Measurements from ENCODE around the gene C2CD3.

C2CD3 gene, protein sequence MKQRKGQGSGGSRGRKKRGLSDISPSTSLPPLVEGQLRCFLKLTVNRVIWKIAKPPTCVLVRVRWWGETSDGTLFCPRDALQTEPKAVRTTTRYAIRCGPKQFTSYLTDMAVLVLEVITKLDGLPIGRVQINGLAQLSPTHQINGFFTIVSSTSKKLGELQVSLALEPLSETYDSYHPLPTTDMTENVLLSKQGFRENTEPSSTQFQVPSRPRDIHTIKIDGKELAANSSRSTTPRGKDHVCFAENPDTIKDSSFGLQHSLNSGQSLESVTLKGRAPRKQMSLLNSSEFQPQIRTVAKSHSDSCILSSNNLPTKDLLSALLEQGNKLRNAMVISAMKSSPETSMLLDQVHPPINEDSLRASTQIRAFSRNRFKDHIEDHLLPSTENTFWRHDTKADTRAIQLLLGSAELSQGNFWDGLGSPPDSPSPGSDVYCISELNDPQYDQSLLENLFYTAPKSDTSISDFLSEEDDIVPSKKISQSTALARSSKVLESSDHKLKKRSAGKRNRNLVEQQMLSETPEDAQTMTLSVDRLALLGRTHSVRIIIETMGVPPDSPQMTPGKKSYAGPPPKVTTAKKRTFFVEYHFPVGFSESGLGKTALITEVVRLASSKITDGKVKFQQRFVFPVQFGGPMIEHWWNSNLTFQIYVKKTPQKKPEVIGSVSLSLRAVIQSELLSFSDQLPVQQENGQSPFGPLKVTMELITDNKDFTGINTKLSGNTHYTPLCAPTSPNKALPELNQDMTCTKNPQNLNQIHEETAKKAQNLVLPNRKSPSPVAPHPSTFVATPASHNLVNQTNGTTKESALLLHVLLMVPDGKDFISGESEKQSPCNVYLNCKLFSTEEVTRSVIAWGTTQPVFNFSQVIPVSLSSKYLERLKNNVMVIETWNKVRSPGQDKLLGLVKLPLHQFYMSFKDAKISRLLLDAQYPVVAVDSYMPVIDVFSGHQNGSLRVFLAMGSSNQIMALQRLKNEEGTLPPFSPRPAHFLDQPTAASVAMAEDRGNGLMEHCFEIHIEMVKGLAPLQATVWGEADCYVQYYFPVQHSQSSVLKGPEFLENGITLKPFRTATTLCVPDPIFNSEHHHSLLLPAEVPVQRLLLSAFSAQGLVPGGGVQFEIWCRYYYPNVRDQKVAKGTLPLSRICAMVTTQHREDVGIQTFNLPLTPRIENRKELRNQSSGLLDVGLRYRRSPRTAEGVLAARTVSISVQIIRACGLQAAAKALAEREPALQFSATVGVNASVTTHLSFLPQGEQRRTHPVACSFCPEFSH (N-terminal part only)

DNA sequence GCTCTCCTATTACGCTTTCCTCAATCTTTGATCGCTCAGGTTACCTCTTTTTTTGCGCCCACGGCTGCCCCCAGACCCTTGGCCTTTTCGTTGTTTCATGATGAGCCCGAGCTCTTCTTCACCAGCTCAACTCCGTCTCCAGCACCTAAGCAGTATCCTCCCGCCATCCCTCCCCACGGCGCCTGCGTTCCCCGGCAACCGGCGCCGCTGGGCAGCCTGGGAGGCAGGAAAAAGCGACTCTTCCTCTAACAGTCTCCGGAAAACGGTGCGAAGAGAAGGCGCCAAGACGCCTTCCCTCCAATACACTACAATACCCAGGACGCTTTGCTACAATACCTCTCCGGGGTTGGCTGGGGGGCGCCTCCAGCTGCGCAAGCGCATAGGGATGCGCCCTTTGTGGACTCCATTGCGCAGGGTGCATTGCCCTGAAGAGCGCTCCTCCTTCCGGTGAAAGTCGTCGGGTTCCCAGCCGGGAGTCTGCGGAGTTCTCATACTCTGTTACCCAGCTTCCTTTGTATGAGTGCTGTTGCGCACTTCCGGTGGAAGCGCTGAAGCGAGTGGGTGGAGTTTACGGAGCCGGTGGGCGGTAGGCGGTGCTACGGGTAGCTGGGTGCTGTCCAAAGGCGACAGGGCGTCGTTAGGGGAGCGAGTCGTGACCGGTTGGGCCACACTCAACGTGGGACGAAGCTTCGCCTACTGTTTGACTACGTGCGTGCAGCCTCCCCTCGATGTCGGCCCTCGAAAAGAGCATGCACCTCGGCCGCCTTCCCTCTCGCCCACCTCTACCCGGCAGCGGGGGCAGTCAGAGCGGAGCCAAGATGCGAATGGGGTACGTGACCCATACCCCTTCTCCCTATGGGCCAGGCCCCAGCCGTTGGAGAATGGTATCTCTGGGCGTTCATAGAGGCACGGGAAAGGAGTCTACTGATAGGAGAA lies at the start of gene C2CD3, which contains the start of gene PPME1:
TSS of gene C2CD3 (minus strand) at position 309 of the 936 bp plus-strand sequence. CDS start at position 99, 210 bp downstream.
TSS of gene PPME1 (plus strand) at position 596 of the 936 bp plus-strand sequence. CDS start at position 729, 133 bp downstream.
- DNase-seq = peak; percentile 98

DNA sequence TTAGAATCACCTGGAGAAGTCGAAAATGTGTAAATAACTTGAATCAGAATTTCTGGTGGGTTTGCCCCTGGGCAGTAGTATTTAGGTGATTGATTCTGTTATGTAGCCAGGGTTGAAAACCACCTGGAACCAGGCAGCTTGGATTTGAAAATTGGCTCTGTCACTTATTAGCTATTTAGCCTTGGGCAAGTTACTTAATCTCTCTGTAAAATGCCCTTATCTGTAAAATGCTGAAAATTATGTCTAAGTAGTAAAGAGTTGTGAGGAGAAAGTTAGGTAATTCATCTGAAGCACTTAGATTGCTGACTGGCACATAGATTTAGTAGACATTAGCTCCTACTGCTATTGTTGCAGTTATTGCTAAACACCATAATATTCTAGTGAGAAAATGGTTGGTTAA lies 49.6 kb upstream of the C2CD3 start:
- no peak for DNase-seq

DNA sequence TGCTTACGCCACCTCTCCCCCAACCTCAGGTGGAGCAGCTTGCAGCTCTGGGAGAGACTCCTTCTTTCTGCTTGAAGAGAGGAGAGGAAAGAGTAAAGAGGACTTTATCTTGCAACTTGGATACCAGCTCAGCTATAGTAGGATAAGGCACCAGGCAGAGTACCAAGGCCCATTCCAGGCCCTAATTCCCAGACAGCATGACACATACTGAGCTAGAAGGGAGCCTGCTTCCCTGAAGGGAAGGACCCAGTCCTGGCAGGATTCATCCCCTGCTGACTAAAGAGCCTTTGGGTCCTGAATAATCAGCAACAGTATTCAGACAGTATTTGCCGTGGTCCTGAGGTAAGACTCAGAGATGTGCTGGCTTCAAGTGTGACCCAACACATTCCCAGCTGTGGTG lies 41.7 kb upstream of the C2CD3 start:
- no peak for DNase-seq

DNA sequence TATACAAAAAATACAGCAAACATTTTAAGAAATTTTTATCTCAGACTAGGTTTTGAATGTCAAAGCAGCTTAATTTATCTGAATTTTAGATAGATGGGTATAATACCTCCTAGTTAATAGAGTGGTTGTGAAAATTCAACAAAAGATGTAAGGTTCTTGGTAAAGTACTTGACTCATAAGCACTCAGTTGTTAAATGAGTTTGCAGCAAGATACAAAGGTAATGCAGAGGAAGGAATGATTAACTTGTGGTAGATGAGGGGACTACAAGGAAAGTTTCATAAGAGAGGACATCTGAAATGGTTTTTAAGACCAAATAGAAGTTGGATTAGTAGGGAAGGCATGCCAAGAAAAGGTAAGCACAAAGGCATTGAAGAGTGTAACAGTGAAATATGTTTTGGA lies 37.7 kb upstream of the C2CD3 start:
- DNase-seq = no peak

DNA sequence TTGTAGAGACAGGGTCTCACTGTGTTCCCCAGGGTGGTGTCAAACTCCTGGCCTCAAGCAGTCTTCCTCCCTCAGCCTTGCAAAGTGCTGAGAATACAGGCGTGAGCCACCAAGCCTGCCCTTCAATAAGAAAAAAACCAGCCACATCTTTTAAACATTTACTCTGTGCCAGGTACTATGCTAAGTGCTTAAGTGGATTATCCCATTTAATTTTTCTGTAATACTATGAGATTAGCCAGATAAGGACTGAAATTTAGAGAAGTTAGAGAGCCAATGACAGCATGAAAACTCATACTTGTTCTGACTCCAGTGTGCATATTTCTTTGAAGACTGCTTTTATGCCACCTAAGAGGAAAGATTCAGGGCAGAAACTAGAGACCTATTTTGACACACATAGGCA lies 35.9 kb upstream of the C2CD3 start:
- no peak for DNase-seq

DNA sequence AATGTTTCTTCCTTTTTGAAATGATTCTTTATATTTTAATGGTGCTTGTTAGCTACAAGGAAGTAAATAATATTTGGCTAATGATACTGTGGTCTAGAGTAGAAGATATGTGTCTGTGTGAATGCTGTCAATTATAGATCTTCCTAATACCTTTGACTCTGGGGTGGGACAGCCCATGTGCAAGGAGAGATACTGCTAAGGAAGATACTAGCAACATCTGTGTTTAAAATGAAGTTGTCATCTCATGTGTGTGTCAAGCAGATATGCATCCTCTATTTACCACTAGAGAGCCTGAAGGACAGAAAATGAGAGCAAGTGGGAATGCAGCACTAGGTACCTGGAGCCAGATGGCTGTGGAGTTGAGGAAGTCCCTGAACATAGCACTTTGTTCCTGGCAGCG lies 34.4 kb upstream of the C2CD3 start:
- DNase-seq = no peak

DNA sequence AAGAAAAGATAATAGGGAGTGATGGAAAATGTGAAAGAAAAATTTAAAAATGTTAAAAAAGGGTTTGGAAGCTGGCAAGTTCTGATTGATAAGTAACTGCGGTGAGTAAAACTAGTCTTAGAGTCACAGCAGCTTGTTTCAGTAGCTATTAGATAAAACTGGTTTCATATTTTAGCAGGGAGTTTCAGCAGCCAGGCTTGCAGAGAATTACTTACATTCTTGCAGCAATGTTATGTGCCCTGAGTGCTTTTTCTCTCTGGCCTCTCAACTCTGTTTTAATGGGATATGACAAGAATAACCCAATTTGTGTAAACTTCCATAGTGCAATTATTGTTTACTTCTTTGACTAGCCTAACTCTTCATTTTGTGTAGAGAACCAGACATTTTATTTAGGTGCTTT lies 33.9 kb upstream of the C2CD3 start:
- DNase-seq = no peak

DNA sequence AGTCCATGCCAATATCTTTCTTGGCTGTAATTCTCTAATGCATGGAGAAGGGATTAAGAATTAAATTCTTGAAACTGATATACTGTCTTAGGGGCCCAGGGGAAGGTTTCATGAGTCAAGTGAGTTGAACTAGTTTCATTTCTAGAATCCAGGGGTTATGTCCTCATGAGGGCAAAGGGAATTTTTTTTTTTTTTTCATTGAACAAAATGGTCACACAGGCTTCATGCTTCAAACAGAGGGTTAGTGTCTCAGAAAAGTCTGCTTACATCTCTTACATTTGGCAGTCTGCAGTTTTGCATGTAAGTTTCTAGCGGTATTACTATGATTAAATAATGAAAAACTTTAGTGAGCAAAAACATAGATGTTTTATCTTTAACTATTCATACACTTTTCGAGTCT lies 33.2 kb upstream of the C2CD3 start:
- DNase-seq = no peak

DNA sequence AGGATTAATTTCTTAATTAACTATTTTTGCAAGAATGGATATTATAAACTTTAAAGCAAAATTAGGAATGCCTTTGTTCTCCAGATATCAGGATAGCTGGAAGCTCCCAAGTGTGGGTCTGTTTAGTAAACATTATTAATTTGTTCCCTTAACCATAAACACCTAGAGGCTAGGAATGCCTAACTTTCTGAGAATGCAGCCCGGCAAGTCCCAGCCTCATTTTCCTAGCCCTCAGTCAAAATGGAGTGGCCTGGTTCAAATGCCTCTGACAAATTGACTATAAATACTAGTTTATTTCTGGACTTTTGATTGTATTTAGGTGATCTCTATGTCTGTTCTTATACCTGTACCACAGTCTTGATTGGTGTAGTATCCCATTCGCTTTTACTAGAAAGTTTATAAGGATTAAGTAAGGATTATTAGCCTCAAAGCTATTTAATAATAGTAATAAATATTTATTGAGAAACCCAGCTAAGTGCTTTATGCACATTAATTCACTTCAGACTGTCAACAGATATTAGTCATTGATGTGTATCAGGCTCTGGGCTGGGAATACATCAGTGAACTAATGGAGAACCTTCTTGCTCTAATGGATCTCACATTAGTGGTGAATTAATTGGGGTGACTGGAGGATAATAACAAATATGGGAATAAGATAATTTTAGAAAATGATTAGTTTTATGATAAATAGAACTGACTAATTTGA lies 26.1 kb upstream of the C2CD3 start:
- no peak for DNase-seq

DNA sequence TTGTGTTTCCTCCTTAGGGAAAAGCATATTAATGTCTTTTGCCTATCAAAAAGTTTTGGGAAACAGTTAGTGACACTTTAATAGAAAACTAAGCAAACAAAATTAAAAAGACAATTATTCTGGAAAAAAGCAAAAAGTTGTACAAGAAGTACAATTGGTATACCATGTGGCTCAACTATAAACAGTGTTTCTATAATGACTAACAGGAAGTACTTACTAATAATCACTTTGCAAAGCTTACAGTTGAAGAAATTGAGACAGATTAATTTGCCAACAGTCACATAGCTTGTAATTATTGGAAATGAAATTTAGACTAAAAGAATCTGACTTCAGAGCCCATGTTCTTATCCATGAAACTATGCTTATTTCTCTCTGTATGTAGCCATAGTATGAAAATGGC lies 25.0 kb upstream of the C2CD3 start:
- DNase-seq = no peak

DNA sequence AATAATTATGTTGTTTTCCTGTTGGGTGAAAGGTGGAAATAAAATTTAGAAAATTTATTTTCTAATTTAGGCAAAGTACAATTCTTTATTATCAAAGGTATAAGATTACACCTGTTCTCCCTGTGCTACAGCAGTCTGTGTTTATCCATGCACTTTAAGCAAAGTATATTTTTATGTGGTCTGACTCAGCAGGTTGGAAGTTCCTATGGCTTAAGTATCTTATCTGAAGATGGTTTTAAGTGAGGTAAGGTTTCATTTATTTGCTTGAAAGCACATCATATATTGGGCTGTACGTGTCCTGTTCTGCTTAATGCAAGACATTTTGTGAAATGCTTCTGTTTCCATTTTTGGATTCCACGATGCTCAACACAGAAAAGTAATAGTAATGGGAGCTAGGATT lies 14.9 kb upstream of the C2CD3 start:
- no peak for DNase-seq

DNA sequence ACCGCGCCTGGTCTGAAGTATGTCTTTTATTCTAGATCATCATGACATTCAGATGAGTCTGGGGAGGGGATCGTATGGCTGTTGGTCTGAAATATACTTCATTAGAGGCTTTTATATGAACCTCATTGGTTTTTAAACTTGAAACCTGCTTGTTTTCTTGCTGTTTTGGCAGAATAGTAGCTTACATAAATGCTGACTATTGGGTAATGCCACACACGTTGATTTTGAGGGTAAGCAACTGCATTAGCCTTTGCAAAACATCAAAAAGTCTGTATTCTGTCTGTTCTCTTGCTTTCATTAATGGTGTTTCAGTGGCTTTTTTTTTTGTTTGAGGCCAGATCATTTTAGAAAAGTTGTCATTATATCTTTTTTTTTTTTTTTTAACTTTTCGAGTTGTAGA lies 14.5 kb upstream of the C2CD3 start:
- DNase-seq = no peak

DNA sequence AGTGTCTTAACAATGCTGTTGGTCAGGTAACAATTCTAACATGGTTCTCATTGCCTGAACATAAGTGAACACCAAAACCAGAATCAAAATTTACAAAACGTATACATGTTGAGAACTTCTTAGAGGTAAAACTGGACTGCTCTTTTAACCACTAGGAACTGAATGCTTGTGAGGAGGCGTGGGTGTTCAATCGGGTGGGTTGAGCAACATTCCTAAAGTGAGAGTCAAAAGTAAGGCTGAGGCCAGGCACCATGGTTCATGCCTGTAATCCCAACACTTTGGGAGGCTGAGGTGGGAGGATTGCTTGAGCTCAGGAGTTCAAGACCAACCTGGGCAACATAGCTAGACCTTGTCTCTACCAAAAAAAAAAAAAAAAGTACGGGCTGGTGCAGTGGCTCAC lies 11.8 kb upstream of the C2CD3 start:
- no peak for DNase-seq

DNA sequence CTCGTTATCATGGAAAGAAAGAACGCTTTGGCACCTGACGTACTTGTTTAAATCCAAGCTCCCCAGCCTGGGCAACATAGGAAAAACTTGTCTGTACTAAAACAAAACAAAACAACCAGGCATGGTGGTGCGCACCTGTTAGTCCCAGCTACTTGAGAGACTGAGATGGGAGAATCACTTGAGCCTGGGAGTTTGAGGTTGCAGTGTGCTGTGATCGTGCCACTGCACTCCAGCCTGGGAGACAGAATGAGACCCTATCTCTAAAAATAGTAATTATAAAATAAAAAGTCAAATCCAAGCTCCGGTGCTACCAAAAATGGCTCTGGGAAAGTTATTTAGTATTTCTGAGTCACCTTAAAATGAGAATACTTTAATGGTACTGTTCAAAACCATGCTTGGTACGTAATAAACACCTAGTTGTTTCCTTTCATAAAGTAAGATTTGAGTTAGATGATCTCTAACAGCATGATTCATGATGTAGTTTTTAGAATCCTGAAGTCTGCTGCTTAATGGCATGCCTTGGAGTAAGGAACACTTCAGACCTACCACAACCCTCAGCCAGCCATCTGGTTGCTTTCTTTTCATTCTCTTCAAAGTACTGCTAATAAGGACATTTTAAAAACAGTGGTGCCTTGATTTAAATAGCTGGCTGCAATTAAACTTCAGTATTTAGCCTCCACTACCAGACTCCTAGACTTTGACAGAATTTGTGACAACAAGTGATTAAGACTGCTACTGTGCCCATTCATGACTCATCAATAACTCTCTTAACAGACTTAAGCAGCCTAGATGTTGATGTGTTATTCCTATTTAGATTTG lies 8.6 kb upstream of the C2CD3 start:
- DNase-seq = no peak

DNA sequence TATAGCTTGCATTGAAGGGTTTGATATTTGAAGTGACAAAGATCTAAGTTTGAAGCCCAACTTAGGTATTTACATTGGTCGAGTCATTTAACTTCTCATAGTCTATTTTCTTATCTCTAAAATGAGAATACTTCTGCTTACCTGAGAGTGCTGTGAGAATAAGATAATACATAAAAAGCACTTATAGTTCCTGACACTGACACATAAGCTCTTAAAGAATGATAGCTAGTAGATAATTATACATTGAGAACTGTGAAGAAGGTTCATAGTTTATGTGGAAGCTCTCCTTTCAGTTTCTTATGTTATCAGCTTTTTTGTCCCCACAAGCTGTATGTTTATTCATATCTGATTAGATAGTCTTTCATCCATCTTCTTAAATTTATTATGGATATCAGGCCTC lies 5.1 kb upstream of the C2CD3 start:
- DNase-seq = no peak

DNA sequence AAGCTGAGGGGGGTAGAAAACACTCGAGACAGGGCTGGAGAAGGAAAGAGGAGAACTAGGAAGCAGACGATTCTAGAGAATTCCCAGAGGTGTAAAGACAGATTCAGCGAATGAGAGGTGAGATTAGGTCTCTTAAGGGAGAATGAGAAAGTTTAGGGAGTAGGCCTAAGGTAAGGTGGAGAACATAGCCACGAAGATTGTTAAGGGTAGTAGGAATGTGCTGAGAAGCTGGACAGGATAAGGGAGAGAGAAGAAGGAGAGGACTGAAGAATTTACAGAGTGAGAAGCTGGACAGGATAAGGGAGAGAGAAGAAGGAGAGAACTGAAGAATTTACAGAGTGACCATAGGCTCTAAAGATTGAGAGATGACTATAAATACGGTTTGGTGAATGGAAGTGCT lies 1.2 kb upstream of the C2CD3 start:
- DNase-seq = no peak

DNA sequence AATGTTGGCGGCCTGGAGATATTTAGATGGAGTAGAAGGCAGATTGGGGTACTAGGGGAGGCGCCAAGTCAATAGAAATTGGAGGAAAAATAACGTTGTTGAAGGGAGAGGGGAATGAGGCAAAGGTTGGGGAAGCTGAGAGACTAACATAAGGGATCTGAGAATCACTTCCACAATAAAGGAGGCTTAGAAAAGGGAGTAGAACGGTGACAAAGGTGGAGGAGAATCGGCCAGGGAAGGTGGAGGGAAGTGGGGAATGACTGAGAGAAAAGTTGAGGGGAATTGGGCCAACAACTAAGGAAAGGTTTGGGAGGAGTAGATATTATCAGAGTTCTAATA lies 797 bp upstream of the C2CD3 start:
- no peak for DNase-seq

DNA sequence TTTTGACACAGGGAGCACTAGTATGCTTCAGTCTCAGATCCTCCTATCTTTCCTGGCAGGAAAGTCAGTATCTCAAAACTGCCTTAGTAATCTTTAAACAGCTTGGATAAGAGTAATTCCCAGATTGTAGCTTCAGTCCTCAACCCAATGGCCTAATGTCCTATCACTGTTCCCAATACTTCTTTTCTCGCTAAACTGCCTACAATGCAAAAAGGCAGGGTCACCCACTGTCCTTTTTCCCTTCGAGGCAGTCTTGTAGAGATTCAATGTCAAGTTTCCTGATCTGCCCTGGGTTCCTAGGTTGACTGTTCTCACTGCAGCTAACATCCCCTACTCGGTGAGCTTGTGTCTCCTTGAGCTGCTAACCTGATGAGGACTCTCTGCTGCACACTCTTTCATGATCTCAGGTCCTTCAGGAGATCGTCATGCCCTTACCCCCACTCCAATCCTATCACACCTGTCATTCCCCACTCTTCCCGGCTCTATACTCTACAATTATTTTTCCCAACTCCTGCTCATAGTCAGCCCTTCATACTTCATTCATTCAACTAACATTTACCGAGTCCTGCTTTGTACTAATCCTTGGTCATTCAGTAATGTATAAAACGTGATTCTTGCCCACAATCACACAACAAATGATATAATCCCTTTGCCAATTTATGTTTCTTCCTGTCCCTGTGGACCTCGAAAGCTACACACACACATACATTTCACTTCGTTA lies 904 bp downstream of the C2CD3 start:
- DNase-seq = no peak

DNA sequence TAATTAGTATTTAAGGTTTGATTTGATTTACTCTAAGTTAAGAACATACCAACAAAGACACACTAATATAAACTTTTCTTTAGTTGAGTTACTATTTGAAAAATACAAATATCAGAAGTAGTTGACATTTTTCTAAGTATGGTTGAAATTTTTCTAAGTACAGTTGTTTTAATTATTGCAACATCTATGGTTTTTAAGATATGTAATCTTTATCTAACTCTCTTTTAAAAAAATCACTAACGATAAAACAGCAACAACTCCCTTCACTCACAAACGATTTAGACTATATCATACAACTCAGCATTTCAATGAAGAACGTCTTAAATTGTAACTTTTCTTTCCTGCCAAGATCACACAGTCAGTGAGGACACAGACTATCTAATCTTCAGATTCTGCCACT lies 2.0 kb downstream of the C2CD3 start:
- no peak for DNase-seq

Measured in stimulated activated naive CD4-positive, alpha-beta T cell treated with Interleukin-2 at 50 U/mL for 16 hours (primary cell).